CD4-positive, alpha-beta T cell treated with Interferon alpha-2 for 1 hour (primary cell): ENCODE data around the gene KRT17.

Experiments
- DNase-seq, 2 donors: peaks; one replicate each; pipeline ENCODE4 v3.0.0-alpha.2; 2020 to 2022

Gene KRT17

DNA sequence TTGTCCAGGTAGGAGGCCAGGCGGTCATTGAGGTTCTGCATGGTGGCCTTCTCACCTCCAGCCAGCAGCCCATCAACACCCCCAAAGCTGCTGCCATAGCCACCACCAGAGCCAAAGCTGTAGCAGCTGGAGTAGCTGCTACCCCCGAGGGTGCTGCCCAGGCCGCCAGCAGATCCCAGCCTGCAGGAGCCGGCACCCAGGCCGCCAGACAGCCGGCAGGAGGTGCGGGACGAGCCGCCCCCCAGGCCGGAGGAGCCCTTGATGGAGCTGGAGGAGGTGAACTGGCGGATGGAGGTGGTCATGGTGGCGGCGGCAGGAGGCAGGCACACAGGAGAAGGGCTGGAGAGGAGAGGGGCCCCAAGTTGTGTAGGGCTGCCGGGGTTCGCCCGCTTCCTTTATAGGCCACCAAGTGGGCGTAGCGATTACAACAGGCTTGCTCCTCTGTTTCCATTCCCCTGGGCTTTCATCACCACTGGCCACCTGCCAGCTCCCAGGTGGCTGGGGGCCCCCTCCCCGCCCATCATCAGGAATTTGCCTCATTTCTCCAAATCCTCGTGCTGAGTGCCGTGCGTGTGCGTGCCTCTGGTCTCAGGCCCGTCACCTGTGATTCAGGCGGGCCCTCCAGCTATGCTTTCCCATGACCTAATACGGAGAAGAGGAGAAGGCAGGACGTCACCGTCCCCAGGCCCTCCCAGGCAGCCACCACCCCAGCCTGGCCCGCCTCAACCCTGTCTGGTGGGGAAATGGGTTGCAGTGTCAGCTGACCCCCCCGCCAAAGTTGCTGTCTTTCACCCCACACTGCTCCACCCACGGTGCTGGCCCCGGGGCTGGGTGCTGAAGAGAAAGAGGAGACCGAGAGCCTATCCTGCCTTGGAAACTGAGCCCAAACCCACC is at the start of gene KRT17:
Gene KRT17, minus strand, starts transcription at position 368 of the 894 bp plus-strand sequence. Its CDS starts 66 bp downstream, at position 302.
- DNase-seq: no peak

DNA sequence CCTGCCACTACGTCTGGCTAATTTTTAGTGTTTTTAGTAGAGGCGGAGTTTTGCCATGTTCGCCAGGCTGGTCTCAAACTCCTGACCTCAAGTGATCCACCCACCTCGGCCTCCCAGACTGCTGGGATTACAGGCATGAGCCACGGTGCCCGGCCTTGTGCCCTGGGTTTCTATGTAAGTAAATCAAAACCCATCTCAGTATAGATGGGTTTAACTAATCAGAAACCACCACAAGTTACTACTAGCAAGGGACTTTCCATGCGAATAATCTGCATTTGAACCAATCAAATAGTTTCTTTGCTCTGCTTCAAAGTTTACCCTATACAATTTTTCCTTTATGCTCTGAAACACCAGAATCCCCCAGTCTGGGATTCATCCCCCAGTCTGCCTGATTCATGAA is 47.8 kb upstream of the KRT17 start:
- no peak for DNase-seq

DNA sequence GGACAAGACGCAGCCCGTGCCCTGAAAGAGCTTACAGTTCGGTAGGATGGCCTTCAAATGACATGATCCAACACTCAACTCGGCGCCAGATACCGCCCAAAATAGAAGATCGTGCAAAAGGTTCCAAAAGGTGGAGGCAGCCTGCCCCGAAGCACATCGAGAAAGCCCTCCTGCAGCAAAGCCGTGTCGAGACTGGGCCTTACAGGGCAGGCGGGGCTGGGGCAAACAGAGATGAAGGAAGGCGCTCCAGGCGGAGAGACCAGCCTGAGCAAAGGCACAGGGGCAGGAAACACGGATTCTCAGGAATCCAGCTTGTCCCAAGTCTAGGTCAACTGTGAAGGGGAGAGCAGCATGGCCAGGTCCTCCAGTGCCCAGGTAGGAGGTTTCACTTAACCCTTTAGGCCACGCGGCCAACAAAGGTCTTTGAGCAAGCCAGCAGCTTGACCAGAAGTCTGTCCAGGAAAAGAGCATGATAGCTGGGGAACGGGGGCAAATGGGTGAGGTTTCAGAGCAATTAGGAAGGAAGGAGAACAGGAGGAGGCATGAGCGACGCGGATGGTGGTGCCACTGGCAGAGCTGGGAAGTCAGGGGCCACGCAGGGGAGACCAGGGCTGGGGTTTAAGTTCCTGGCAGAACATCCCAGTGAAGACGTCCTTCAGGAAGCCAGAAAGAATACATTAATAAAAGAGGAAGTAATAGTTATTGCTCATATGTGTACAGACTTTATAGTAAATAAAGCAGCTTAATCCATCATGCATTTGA is 43.1 kb upstream of the KRT17 start:
- DNase-seq: no peak

DNA sequence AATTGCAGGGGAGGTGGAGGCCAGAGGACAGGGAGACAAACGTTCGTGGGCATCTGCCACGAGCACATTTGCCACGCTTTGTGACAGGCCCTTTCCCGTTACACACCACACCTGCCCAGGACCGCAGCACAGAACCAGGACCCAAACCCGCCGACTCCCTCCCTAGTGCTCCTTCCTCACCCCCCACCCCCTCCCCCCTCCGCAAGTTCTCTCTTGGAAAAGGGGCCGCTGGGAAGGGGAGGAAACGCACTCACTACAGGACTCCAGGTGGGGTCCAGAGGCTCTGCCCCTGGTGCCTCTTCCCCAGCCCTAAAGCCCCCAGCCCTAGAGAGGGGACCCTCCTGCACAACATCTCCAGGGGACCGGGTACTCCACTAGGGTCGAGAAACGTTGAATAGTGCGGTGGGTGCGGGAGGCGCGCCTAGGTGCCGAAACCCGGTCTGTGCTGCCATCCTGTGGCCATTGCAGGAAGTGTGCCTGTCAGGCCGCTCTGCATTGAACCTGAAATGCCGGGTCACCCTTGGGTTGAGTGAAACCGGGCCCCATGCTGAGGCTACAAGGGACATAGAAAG is 42.4 kb upstream of the KRT17 start:
- DNase-seq: peak; percentile 87 to 90

DNA sequence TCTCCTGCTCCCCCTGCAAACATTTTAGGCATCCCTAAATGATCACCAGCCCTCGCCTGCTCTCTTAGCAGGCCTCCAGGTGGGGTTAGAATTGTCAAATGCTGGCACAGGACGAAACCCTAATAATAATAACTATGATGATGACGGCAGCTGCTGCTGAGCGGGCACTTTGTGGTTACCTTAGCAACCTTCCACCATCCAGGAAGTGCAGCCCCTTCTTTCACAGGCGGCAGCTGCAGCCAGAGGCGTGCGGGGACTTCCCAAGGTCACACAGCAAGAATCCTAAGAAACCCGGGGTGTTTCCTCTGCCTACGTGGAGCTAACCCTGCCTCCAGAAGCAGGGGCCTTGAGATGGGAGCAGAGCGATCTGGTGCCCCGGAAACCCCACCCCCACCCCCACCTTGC is 41.9 kb upstream of the KRT17 start:
- peak; percentile 90 to 92 for DNase-seq

DNA sequence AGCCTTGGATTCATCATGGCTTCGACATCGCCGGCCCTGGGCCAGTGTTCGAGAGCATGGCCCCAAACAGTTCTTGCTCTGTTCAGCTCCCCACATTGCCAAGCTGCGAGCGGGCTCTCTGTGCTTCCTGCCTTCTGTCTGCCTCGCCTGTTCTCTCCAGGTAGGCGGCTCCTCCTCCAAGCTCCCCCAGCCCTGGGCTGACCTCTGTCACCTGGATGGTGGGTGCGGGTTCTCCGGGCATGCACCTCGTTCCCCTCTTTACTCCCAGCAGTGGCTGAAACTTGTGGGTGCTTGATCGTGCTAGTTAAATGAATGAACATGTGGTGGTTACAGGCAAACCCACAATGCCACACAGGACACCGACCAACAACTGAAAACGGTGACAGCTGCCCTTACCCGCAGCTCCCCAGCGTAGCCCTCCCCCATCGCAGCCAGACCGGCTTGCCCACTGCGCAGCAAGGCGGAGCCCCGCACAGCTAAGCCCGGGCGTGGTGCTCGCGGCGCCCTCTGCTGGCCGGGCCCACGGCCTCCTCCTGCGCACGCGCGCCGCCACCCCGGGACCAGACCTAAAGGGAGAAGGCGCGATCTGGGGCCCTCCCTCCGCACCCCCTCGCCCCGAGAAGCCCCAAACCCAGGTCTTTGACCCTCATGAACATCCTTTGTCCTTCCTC is 41.3 kb upstream of the KRT17 start:
- peak; percentile 89 to 92 for DNase-seq

DNA sequence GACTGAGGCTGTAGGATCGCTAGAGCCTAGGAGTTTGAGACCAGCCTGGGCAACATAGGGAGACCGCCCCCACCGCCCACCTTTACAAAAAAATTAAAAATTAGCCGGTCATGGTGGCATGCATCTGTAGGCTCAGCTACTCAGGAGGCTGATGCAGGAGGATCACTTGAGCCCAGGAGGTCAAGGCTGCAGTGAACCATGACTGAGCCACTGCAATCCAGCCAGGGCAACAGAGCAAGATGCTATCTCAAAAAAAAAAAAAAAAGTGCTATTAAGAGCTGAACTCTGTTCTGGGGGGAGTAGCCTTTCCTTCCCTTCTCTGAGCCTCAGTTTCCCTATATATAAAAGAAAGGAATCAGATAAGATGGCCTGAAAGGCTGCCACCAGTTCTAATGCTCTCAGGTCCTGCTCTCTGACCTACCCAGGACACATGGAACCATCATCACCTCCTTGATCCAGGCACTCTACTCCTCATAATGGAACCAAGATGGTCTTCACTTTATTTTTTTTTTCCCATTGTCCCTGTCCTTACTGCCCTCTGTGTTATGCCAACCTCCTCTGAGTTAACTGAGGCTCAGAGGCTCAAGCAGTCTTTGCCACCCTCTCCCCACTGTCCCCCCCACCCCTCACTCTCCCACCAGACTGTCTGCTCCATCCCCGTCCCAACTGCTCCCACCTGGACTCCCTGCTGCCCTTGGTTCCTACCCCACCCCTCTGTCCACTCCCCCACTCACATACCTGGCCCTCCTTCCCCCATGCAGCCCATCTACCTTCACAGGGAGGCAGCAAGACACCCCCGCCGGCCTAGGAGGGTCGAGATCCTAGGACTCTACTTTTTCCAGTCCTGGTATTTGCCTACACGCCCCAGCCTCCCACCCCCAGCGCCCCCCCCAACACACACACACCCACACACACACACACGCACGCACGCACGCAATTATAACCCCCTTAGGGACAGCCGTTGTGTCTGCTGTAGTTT is 40.5 kb upstream of the KRT17 start:
- no peak for DNase-seq

DNA sequence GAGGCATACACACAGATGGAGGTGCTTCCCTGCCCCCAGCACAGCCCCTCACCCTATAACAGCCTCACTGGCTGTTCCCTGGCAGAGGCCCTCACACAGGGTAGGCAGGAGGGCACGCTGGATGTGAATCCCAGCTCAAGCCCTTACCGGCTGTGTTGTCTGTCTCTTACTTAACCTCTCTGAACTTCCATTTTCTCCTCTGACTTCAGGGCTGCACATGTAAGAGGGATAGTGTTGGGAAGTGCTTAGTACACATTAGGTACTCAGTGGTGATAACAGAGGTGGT is 39.7 kb upstream of the KRT17 start:
- DNase-seq: no peak

DNA sequence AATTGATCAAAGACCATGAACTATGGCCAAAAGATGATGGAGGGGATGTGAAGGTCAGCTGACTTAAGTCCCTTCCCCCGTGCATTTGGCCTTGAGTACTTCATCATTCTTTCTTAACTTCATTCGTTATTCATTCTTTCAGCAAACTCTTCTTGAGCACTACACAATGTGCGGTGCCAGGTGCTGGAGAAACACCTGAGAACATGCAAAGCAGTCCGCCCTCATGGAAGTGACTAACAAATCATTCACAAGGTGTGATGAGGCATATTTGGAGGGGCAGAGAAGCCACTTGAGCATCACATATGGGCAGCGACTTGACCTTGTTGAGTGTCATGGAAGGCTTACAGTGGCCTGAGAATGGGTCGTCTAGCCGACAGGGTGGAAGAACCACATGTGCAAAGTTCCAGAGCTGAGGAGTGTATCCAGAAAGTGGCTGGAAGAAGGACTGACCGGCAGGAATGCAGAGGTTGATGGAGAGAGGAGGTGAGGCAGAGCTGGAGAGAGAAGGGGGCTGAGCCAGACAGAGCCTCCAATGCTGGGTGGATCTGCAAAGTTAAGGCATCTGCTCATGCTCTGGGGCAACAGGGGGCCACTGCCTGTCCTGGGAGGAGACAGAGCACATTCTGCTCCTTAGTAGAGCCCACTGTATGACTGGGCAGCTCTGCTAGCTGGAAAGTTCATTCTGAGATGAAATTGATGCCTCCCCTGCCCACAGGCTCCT is 39.2 kb upstream of the KRT17 start:
- DNase-seq: no peak

DNA sequence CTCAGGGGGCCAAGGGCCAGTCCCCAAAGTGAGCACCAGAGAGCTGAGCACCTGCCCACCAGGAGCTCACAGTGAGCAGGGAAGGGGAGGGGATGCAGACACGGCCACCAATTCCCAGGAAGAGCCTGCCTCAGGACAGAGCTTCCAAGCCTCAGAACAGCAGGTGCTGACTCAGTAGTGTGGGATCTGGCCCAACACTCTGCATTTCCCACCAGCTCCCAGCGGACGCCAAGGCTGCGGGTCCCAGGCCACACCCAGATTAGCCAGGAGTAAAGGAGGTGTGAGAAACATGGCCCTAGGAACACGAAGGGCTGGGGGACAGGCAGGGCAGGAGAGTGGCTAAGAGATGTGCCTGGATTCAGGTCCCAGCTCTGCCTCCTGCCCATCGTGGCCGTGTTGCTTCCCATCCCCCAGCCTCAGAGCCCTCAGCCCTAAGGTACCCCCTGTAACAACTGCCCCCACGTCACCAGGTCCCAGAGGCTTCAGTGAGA is 35.9 kb upstream of the KRT17 start:
- no peak for DNase-seq

DNA sequence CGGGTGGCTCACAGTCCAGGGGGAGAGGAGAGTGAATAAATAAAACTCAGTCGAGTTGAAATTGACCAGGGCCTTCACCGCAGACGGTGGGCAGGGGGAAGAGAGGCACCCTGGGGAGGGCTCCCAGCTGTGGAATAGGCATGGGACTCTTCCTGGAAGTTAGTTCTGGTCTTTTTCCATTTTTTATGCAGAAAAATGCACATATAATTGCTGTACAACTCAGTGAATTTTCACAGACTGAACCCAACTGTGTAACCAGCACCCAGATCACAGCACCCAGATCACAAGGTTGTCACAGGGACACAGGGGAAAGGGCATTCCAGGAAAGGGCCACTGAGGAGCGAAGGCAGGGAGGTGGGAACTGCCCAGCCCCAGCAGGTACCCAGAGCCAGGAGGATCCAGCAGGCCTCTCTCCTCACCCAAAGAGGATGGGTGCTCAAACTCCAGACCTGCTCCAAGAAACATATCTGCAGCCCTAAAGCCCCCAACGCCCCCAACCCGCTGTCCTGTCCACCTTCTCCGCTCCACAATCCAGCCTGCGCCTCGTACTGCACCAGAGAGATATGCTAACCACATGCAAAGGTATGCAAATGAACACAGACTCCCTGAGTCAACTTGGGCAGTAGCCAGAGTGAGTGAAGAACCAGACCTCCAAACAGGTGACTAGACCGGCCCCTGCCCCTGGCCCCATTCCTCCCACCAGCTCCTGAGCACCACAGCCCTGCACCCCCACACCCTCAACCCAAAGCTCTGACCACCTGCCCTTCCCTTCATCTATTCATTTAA is 35.2 kb upstream of the KRT17 start:
- DNase-seq: no peak

DNA sequence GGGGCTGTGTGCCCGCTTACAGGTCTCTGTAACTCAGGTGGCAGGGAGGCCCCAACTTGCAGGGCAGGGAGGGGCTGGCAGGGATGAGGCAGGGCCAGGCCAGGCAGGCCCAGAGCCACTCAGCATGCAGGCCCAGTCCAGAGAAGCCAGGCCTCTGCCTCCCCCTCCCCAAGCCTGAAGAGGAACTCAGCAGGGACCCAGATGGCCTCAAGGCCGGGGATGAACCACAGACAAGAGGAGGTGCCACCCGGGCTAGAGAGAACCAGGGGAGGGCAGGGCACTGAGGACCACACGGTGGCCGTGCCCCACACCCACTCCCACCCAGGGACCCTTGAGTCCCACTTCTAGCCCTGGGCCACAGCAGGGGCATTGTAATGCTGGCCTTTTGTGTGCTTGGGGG is 34.5 kb upstream of the KRT17 start:
- DNase-seq: no peak

DNA sequence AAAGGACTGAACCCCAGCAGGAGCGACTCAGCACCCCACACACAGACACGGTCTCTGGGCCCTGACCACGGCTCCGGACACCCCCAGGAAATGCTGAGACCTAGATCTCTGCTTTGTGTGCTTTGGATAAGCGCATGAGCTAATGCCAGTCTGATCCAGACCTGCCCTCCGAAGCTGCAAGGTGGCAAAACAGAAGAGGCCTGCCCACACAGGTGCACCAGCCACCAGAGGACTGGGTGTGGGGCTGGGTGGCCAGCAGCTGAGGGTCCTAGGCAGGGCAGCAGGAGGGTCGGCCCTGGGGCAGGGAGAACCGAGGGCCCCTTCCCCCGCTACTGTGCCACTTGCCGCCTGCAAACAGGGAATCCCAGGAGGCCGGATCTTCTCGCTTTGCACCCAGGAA is 33.6 kb upstream of the KRT17 start:
- no peak for DNase-seq

DNA sequence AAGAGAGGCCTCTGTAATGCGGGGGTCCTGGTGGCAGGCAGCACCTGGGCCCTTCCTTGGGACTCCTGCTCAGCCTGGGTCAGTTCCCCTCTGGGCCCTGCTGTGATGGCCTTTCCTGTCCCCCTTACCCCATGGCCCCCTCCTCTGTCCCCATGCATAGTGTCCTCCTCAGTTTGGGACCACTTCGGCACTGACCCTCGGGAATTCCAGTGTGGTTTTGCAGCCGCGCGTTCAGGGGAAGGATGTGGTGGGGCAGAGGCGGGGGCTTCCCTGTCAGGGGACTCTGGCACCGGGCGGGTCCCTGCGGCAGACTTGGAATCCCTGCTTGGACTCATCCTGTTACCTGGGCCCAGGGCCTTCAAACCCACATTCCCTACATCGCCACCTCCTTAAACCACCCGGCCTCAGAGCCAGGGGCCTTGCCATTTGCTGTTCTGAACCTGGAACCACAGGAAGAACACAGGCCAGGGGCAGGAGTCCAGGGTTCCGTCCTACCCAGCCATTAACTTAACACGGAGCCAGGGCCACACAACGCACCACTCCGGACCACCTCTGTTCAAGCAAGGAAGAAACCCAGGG is 32.9 kb upstream of the KRT17 start:
- DNase-seq: no peak

DNA sequence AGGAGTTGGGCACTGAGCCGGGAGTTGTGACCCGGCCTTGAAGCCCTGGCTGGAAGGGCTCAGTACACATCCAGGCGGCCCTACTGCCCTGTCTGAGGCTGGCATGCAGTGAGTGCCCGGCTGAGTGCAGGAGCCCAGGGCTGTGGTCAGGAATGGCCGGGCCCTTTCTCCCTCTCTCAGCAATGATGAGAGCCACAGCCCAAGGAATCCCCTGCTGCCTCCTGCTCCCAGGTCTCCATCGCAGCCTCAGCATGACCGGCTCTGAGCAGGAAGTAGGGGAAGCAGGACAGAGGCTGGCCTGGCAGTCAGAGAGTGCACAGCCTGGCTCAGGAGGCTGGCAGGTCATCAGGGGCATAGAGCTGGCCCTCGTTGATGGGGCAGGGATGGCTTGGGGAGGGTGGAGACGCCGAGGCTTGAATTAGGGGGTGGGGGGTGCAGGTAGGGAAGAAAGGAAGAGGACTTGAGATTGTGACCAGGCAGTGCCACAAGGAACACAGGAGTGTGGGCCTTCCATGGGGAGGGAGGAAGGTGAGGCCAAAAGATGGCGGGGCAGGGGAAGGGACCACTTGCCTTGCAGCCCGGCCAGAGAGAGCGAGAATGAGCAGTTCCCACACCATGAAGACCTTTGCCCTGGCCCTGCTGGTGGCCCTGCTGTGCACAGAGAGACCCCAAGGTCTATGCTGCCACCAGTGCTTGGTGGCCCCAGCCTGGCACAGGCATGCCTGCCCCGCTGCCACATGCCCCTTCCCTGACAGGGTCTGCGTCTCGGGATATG is 32.1 kb upstream of the KRT17 start:
- DNase-seq: no peak

DNA sequence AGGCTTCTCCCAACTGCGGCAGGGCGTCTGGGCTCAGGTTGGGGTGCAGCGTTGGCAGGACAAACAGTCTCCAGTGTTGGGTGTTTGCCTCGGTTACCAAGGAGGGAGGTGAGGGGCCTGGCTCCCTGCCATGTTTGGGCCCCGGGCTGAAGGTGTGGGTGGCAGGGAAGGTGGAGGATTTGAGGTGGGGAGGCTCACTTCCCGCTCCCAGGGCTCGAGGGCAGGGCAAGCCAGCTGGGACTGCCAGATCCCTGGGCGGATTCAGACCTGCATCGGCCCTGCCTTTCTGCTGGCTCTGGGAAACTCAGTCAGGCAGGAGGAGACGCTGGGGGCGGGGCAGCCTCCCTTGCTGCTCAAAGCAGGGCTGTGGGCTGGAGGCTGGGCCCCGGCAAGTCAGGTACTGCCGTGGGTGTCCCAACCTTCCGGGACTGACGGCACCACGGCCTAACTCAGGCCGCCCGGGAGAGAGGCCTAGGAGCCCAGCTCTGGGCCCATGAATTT is 31.3 kb upstream of the KRT17 start:
- DNase-seq: no peak

DNA sequence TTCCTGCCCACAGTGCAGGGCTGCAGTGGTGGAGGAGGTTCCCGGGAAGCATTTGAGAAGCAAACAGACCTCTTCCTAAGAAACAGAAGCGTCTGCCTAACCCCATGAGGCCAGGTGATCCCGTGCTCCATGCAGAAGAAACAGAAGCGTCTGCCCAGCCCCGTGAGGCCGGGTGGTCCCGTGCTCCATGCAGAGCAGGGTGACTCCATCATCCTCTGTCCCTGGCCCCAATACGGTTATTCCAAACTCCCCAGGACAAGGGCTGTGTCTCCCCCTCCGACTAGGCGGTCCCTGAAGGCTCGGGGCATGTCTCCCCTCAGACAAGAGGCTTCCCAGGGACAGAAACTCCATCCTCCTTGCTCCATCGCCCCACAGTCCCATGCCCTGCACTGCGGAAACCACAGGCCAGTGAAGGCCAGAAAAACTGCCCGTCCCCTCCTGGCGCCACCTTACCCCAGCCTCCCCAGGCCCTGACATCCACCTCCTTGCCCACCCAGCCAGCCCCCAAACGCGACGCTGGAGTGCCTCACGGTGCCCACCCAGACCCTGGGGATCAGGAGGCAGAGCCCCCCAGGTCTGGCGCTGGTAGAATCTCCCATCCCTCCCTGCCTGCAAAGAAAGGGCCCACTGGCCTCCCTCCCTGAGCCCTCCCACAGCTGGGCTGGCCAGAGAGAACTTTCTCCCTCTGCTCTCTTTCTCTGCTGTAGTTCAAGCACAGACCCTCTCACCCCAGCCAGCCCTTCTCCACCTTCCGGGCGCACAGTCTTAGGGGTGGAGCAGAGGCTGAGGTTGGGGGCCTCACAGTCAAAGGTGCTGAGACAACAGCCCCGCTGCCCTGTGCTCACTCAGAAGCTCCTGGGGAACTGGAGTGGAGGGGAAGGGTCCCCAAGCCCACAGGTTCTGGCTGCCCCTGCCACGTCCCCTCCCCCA is 30.6 kb upstream of the KRT17 start:
- no peak for DNase-seq
